IPS-18a (cell line): ENCODE results near the gene PKD1.

Experiments used
- H3K27ac ChIP-seq: one replicate; pipeline ENCODE4 v1.5.1; 2013; ENCODE audit warnings: low read length
- H3K27me3 ChIP-seq: one replicate; pipeline ENCODE4 v1.6.1; 2013; ENCODE audit warnings: mild to moderate bottlenecking, low read length; ENCODE audit not compliant: control insufficient read depth, insufficient read depth
- H3K36me3 ChIP-seq: one replicate; pipeline ENCODE4 v1.6.1; 2013; ENCODE audit warnings: low read depth, low read length; ENCODE audit not compliant: control insufficient read depth
- H3K4me1 ChIP-seq: one replicate; pipeline ENCODE4 v1.6.1; 2013; ENCODE audit warnings: low read depth, low read length; ENCODE audit not compliant: control insufficient read depth
- H3K4me3 ChIP-seq: one replicate; pipeline ENCODE4 v1.5.1; 2013; ENCODE audit warnings: low read length
- H3K9ac ChIP-seq: one replicate; pipeline ENCODE4 v1.6.1; 2013; ENCODE audit warnings: mild to moderate bottlenecking, low read length, moderate library complexity
- H3K9me3 ChIP-seq: one replicate; pipeline ENCODE4 v1.6.1; 2013; ENCODE audit warnings: low read depth, low read length; ENCODE audit not compliant: control insufficient read depth

The PKD1 gene

DNA sequence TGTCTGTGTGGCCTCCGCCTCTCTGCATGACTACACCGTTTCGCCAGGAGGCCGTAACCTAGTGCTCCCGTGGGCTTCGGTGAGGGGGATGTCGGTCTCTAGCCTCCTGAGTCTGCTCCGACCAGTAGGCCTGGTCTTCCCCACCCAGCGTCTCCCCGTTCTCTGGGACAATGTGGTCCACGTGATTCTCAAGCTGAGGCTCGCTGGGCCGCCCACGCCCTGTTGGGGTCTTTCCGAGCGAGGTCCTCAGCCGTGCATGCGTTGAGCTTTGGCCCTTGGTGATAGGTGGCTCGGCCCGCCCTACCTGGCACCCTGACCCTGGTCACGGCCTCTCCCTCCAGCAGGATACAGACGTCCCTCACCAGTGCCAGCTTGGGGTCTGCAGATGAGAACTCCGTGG, 57.0 kb downstream of the PKD1 start:
- Histone ChIP-seq H3K9ac (no peak overlapping the region), H3K4me1 (no peaks in the 10 kb centered on the region), H3K27me3 (no peaks in the 10 kb centered on the region), H3K9me3 (no peaks in the 10 kb centered on the region), H3K4me3 (no peak overlapping the region), H3K36me3 (peaks cover 4% of the 10 kb centered on the region), H3K27ac (no peak overlapping the region)

- H3K9ac ChIP-seq: no peak overlapping the region
- H3K27me3 ChIP-seq: no peaks in the 10 kb centered on the region
- peaks cover 6% of the 10 kb centered on the region for H3K36me3 ChIP-seq
- H3K27ac ChIP-seq: no peak overlapping the region
- no peaks in the 10 kb centered on the region for H3K9me3 ChIP-seq
- H3K4me3 ChIP-seq: no peak overlapping the region
- H3K4me1 ChIP-seq: no peaks in the 10 kb centered on the region
Measured at GRCh38 chr16:2078096-2078495, 57.6 kb downstream of the PKD1 start.

DNA sequence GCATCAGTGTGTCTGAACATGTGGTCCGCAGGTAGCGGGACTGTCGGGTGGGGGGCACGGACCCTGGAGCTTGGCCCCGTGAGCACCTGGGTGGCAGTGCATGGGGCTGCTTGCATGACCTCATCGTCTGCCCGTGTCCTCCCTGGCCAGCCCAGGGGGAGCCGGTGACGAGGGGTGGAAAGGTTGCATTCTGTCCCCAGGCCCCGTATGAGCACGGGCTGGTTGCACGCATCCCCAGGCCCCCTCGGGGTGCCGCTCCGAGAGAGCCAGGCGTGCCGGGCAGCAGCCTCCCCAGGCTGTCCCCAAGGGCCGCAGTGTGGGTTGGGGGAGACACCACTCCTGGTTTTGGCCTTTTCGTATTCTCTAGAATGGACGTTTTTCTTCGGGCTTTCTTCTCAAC, 58.0 kb downstream of the PKD1 start:
- H3K36me3 ChIP-seq: peaks cover 10% of the 10 kb centered on the region
- no peak overlapping the region for H3K9ac ChIP-seq
- no peaks in the 10 kb centered on the region for H3K27me3 ChIP-seq
- no peaks in the 10 kb centered on the region for H3K9me3 ChIP-seq
- H3K27ac ChIP-seq: no peak overlapping the region
- H3K4me1 ChIP-seq: no peaks in the 10 kb centered on the region
- no peak overlapping the region for H3K4me3 ChIP-seq

GRCh38 chr16:2077016-2077415, 58.7 kb downstream of the PKD1 start:
- Histone ChIP-seq H3K27ac (no peak overlapping the region), H3K4me1 (no peaks in the 10 kb centered on the region), H3K27me3 (no peaks in the 10 kb centered on the region), H3K9me3 (no peaks in the 10 kb centered on the region), H3K36me3 (peaks cover 12% of the 10 kb centered on the region), H3K4me3 (no peak overlapping the region), H3K9ac (no peak overlapping the region)

- H3K27ac ChIP-seq: no peak overlapping the region
- no peaks in the 10 kb centered on the region for H3K27me3 ChIP-seq
- peaks cover 7% of the 10 kb centered on the region for H3K36me3 ChIP-seq
- H3K9me3 ChIP-seq: no peaks in the 10 kb centered on the region
- no peak overlapping the region for H3K9ac ChIP-seq
- H3K4me3 ChIP-seq: no peak overlapping the region
- H3K4me1 ChIP-seq: no peaks in the 10 kb centered on the region
Measured at GRCh38 chr16:2076072-2076865, 59.4 kb downstream of the PKD1 start.

GRCh38 chr16:2075631-2076030, 60.1 kb downstream of the PKD1 start:
- H3K9me3 ChIP-seq: no peaks in the 10 kb centered on the region
- no peak overlapping the region for H3K4me3 ChIP-seq
- no peak overlapping the region for H3K27ac ChIP-seq
- H3K4me1 ChIP-seq: no peaks in the 10 kb centered on the region
- H3K27me3 ChIP-seq: no peaks in the 10 kb centered on the region
- H3K36me3 ChIP-seq: peaks cover 7% of the 10 kb centered on the region
- H3K9ac ChIP-seq: no peak overlapping the region

DNA sequence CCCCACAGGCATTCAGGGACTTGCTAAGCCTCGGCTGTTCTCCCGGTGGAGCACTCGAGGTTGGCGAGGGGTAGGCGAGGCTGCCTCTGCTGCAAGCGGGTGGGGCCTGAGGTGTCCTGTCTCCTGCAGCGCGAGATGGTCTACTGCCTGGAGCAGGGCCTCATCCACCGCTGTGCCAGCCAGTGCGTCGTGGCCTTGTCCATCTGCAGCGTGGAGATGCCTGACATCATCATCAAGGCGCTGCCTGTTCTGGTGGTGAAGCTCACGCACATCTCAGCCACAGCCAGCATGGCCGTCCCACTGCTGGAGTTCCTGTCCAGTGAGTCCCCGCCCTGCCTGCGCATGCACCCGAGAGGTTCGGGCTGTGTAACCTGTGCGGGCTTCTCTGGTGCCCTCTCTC, 61.6 kb downstream of the PKD1 start:
- Histone ChIP-seq H3K27ac (no peak overlapping the region), H3K9ac (no peak overlapping the region), H3K27me3 (no peaks in the 10 kb centered on the region), H3K4me3 (no peak overlapping the region), H3K4me1 (no peaks in the 10 kb centered on the region), H3K9me3 (no peaks in the 10 kb centered on the region), H3K36me3 (peaks cover 7% of the 10 kb centered on the region)

- H3K4me1 ChIP-seq: no peaks in the 10 kb centered on the region
- no peaks in the 10 kb centered on the region for H3K9me3 ChIP-seq
- H3K9ac ChIP-seq: no peak overlapping the region
- H3K27ac ChIP-seq: no peak overlapping the region
- H3K36me3 ChIP-seq: peaks cover 7% of the 10 kb centered on the region
- H3K4me3 ChIP-seq: no peak overlapping the region
- H3K27me3 ChIP-seq: no peaks in the 10 kb centered on the region
Measured at GRCh38 chr16:2072926-2073325, 62.8 kb downstream of the PKD1 start.

- no peaks in the 10 kb centered on the region for H3K27me3 ChIP-seq
- no peaks in the 10 kb centered on the region for H3K4me1 ChIP-seq
- no peaks in the 10 kb centered on the region for H3K9me3 ChIP-seq
- H3K36me3 ChIP-seq: peaks cover 7% of the 10 kb centered on the region
- no peak overlapping the region for H3K27ac ChIP-seq
- H3K9ac ChIP-seq: no peak overlapping the region
- H3K4me3 ChIP-seq: no peak overlapping the region
Measured at GRCh38 chr16:2071454-2072202, 64.1 kb downstream of the PKD1 start.

DNA sequence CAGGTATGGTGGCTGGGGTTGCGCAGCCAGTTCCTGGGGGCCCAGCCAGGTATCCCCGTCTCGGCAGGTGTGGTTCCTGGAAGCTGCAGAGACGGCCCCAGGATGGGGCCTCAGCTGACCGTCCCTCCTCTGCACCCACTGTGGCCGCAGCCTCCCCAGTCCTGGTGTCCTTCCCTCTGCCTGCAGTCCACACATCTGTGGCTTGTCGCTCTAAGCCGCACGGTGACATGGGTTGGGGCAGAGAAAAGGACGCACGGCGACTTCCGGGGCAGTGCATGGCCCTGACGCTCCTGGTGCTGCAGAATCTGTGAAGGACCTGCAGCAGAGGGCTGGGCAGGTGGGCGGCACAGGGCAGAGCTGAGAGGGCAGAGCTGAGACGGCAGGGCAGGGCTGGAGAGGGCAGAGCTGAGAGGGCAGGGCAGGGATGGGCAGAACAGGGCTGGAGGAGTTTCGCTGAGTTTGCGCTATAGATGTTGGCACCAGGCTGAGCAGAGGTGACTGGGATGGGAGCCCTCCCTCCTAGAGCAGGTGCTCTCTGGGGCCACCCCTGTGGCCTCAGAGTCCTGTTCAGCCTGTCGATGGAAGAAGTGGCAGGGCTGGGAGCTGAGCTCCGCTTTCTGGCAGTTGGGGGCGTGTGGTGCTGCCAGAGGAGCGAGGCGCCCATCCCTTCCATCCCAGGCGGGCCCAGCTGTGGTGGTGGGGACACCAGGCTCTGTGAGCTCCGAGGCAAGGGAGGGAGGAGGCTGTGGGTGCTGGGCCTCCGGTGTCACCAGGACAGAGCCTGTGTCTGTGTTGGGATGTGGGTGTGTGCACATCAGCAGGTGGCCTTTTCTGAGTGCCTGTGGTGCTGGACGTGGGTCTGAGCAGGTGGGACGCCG, 64.9 kb downstream of the PKD1 start:
- Histone ChIP-seq H3K27me3 (no peaks in the 10 kb centered on the region), H3K27ac (no peak overlapping the region), H3K36me3 (peaks cover 13% of the 10 kb centered on the region), H3K4me1 (no peaks in the 10 kb centered on the region), H3K4me3 (no peak overlapping the region), H3K9ac (no peak overlapping the region), H3K9me3 (no peaks in the 10 kb centered on the region)

DNA sequence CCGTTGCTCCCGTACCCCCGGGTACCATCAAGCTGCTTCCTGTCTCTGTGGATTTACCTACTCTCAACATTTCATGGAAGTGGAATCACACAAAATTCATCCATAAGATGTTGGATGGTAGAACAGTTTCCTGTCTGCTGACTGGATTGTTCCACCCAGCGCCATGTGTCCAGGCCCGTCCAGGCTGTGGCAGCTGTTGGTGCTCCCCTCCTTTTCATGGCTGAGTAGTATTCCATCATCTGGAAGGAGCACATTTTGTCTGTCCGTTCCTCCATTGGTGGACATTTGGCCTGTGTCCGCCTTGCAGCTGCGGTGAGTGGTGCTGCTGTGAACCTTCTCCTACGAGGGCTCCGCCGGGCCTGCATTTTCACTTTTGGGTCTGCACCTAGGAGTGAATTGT, 69.6 kb downstream of the PKD1 start:
- Histone ChIP-seq H3K9me3 (no peaks in the 10 kb centered on the region), H3K9ac (no peak overlapping the region), H3K4me1 (no peaks in the 10 kb centered on the region), H3K27ac (no peak overlapping the region), H3K4me3 (no peak overlapping the region), H3K36me3 (peaks cover 12% of the 10 kb centered on the region), H3K27me3 (no peaks in the 10 kb centered on the region)
